Measurements from ENCODE around the gene YJU2.
"Not testable (repeated sequence)": the region's sequence is repeated elsewhere in the genome, so short reads cannot be mapped to it uniquely, and the experiment has no call there.

The YJU2 gene

GRCh38 chr19:4228765-4229178 lies 18.1 kb upstream of the YJU2 start:
- no peak for DNase-seq (ENCODE audit: low read depth)

GRCh38 chr19:4229179-4229931 lies 17.5 kb upstream of the YJU2 start, which contains the start of gene EBI3:
EBI3 (plus strand) TSS chr19:4229523; CDS start chr19:4229551, 28 bp downstream.
- no peak for DNase-seq (ENCODE audit: low read depth)

GRCh38 chr19:4230237-4230636 lies 16.6 kb upstream of the YJU2 start:
- not testable (repeated sequence) for DNase-seq (ENCODE audit: low read depth)

GRCh38 chr19:4231521-4231920 lies 15.4 kb upstream of the YJU2 start:
- DNase-seq (ENCODE audit: low read depth) = not testable (repeated sequence)

GRCh38 chr19:4232139-4232538 lies 14.7 kb upstream of the YJU2 start:
- not testable (repeated sequence) for DNase-seq (ENCODE audit: low read depth)

GRCh38 chr19:4232614-4233281 lies 14.1 kb upstream of the YJU2 start:
- DNase-seq (ENCODE audit: low read depth) = no peak

- DNase-seq (ENCODE audit: low read depth) = no peak
These were observed 13.5 kb upstream of the YJU2 start for GRCh38 chr19:4233282-4233853.

- DNase-seq (ENCODE audit: low read depth) = no peak
These were observed 12.6 kb upstream of the YJU2 start for GRCh38 chr19:4234142-4234861.

GRCh38 chr19:4234862-4235201 lies 12.0 kb upstream of the YJU2 start:
- DNase-seq (ENCODE audit: low read depth) = no peak

- DNase-seq (ENCODE audit: low read depth) = not testable (repeated sequence)
These were observed 9.4 kb upstream of the YJU2 start for GRCh38 chr19:4237510-4237909.

- no peak for DNase-seq (ENCODE audit: low read depth)
These were observed 8.0 kb upstream of the YJU2 start for GRCh38 chr19:4238831-4239230.

GRCh38 chr19:4241824-4242430 lies 5.0 kb upstream of the YJU2 start:
- DNase-seq (ENCODE audit: low read depth) = no peak

- DNase-seq (ENCODE audit: low read depth) = not testable (repeated sequence)
These were observed 942 bp upstream of the YJU2 start for GRCh38 chr19:4245938-4246337.

GRCh38 chr19:4256563-4256962 lies 9.7 kb downstream of the YJU2 start:
- DNase-seq (ENCODE audit: low read depth) = no peak

- DNase-seq (ENCODE audit: low read depth) = no peak
These were observed 10.1 kb downstream of the YJU2 start for GRCh38 chr19:4257025-4257424.

- DNase-seq (ENCODE audit: low read depth) = no peak
These were observed 11.3 kb downstream of the YJU2 start for GRCh38 chr19:4258181-4258580.

- no peak for DNase-seq (ENCODE audit: low read depth)
These were observed 13.8 kb downstream of the YJU2 start for GRCh38 chr19:4260613-4261191.

GRCh38 chr19:4264812-4265211 lies 17.9 kb downstream of the YJU2 start:
- no peak for DNase-seq (ENCODE audit: low read depth)

- DNase-seq (ENCODE audit: low read depth) = no peak
These were observed 19.5 kb downstream of the YJU2 start for GRCh38 chr19:4266253-4267000.

GRCh38 chr19:4267101-4267900 lies 20.4 kb downstream of the YJU2 start:
- no peak for DNase-seq (ENCODE audit: low read depth)

Measured in non-pigmented ciliary epithelial cell (primary cell).